RWPE1 (cell line): ENCODE data around the gene GREM2.

Source experiments
- CTCF ChIA-PET: fragments of 350-600 bp; sonication (Branson Sonifier 250); formaldehyde crosslinking; extraction: SDS; loops from one replicate; lab custom pipeline; 2021; lab: Yijun Ruan, JAX
- POLR2A ChIA-PET: fragments of 400-600 bp; formaldehyde crosslinking; extraction: SDS; loops from one replicate; lab custom pipeline; 2020; ENCODE audit warnings: antibody characterized with exemption; ENCODE audit not compliant: low non-redundant PET; lab: Yijun Ruan, JAX
- DNase-seq: peaks from one replicate; pipeline ENCODE4 v3.0.0; 2012; ENCODE audit warnings: low spot score
- H3K27ac ChIP-seq: fragments of 450-650 bp; 2 replicates; pipeline ENCODE4 v1.5.1; 2017
- CTCF ChIP-seq: fragments of 450-650 bp; conservative IDR thresholded peaks from 2 replicates; pipeline ENCODE4 v1.5.1; 2017; ENCODE audit warnings: low read depth, mild to moderate bottlenecking

Gene GREM2

GRCh38 chr1:240559781-240560180, 52.2 kb downstream of the GREM2 start:
- ChIA-PET CTCF (no interaction called here), POLR2A (no interaction called here)
- no peak for TF ChIP-seq CTCF
- DNase-seq: no peak
- H3K27ac ChIP-seq: no peak overlapping the region

- CTCF ChIA-PET: no interaction called here
- no peak for DNase-seq
- no peak for TF ChIP-seq CTCF
- POLR2A ChIA-PET: no interaction called here
- no peak overlapping the region for H3K27ac ChIP-seq
Observed at GRCh38 chr1:240555524-240555923, 56.4 kb downstream of the GREM2 start.

- DNase-seq: no peak
- POLR2A ChIA-PET: no interaction called here
- TF ChIP-seq CTCF: no peak
- no peak overlapping the region for H3K27ac ChIP-seq
- CTCF ChIA-PET: no interaction called here
Observed at GRCh38 chr1:240553351-240553750, 58.6 kb downstream of the GREM2 start.

GRCh38 chr1:240539769-240540414, 72.1 kb downstream of the GREM2 start:
- CTCF ChIA-PET: no interaction called here

GRCh38 chr1:240538776-240539430, 73.1 kb downstream of the GREM2 start:
- DNase-seq: no peak
- no peak for TF ChIP-seq CTCF
- H3K27ac ChIP-seq: no peak overlapping the region
- ChIA-PET POLR2A (no interaction called here), CTCF (no interaction called here)

More at GRCh38 chr1:240539769-240540414, 72.1 kb downstream of the GREM2 start:
- POLR2A ChIA-PET: no interaction called here
- TF ChIP-seq CTCF: no peak
- DNase-seq: no peak
- H3K27ac ChIP-seq: no peak overlapping the region

- no peak for DNase-seq
- ChIA-PET POLR2A (no interaction called here), CTCF (interaction anchor here (0.6 kb wide), 1 partner anchor 266 kb away, joined by 3 read pairs; no protein-coding TSS in a partner anchor)
- no peak overlapping the region for H3K27ac ChIP-seq
- no peak for TF ChIP-seq CTCF
Observed at GRCh38 chr1:240533154-240533780, 78.7 kb downstream of the GREM2 start.
